GM08714 (cell line): ENCODE data around the gene NISCH.

Experiments used
- H3K4me3 ChIP-seq: fragments of 200-500 bp; sonication (Bioruptor generic); 2 replicates; pipeline ENCODE4 v1.5.1; 2014; ENCODE audit warnings: mild to moderate bottlenecking, low read length, inconsistent platforms
- ZNF274 ChIP-seq: IDR thresholded peaks from 2 replicates; pipeline ENCODE4 v1.6.1; 2012; ENCODE audit warnings: mild to moderate bottlenecking, low read depth, low read length

NISCH gene

GRCh38 chr3:52506266-52506966 lies 51.0 kb downstream of the NISCH start:
- H3K4me3 ChIP-seq, result no peak overlapping the region

GRCh38 chr3:52507359-52507758 lies 52.0 kb downstream of the NISCH start:
- H3K4me3 ChIP-seq, result no peak overlapping the region
- no peak for TF ChIP-seq ZNF274

More at GRCh38 chr3:52506266-52506966, 51.0 kb downstream of the NISCH start:
- no peak for TF ChIP-seq ZNF274

- no peak for TF ChIP-seq ZNF274
- no peak overlapping the region for H3K4me3 ChIP-seq
Observed at GRCh38 chr3:52509753-52510328, 54.4 kb downstream of the NISCH start.

- no peak overlapping the region for H3K4me3 ChIP-seq
- TF ChIP-seq ZNF274, result no peak
Observed at GRCh38 chr3:52511509-52511908, 56.1 kb downstream of the NISCH start.

- no peak overlapping the region for H3K4me3 ChIP-seq
- no peak for TF ChIP-seq ZNF274
Observed at GRCh38 chr3:52512105-52512504, 56.7 kb downstream of the NISCH start.

GRCh38 chr3:52512727-52513126 lies 57.3 kb downstream of the NISCH start:
- no peak for TF ChIP-seq ZNF274
- H3K4me3 ChIP-seq, result no peak overlapping the region

GRCh38 chr3:52513281-52513680 lies 57.9 kb downstream of the NISCH start:
- no peak overlapping the region for H3K4me3 ChIP-seq
- TF ChIP-seq ZNF274, result no peak

- TF ChIP-seq ZNF274, result no peak
- H3K4me3 ChIP-seq, result no peak overlapping the region
Observed at GRCh38 chr3:52514576-52514975, 59.2 kb downstream of the NISCH start.

GRCh38 chr3:52515192-52515591 lies 59.8 kb downstream of the NISCH start:
- no peak for TF ChIP-seq ZNF274
- H3K4me3 ChIP-seq, result no peak overlapping the region

GRCh38 chr3:52516509-52517195 lies 61.2 kb downstream of the NISCH start:
- TF ChIP-seq ZNF274, result no peak
- H3K4me3 ChIP-seq, result no peak overlapping the region

- TF ChIP-seq ZNF274, result no peak
- no peak overlapping the region for H3K4me3 ChIP-seq
Observed at GRCh38 chr3:52517796-52518722, 62.7 kb downstream of the NISCH start.

- TF ChIP-seq ZNF274, result no peak
- no peak overlapping the region for H3K4me3 ChIP-seq
Observed at GRCh38 chr3:52518723-52519444, 63.5 kb downstream of the NISCH start.

- no peak for TF ChIP-seq ZNF274
- H3K4me3 ChIP-seq, result no peak overlapping the region
Observed at GRCh38 chr3:52519445-52520140, 64.2 kb downstream of the NISCH start.
